Stimulated activated CD8-positive, alpha-beta memory T cell treated with anti-CD3 and anti-CD28 coated beads, Interleukin-7, amount 100 ng/mL, for 48 hours (primary cell): ENCODE data around the gene RBM39.
"Not testable (repeated sequence)": the region's sequence is repeated elsewhere in the genome, so short reads cannot be mapped to it uniquely, and the experiment has no call there.

ENCODE experiments used
- DNase-seq, 2 donors: peaks; one replicate each; pipeline ENCODE4 v3.0.0-alpha.2; 2020; ENCODE audit warnings: low read depth in 1 of 2; ENCODE audit errors: extremely low read depth in 1 of 2

The RBM39 gene

GRCh38 chr20:35710039-35710438 lies 32.0 kb downstream of the RBM39 start:
- no peak for DNase-seq

GRCh38 chr20:35709259-35709658 lies 32.8 kb downstream of the RBM39 start:
- no peak for DNase-seq

- DNase-seq = no peak
Measured at GRCh38 chr20:35708502-35708901, 33.6 kb downstream of the RBM39 start.

- DNase-seq = not testable (repeated sequence)
Measured at GRCh38 chr20:35706591-35707529, 35.2 kb downstream of the RBM39 start.

DNA sequence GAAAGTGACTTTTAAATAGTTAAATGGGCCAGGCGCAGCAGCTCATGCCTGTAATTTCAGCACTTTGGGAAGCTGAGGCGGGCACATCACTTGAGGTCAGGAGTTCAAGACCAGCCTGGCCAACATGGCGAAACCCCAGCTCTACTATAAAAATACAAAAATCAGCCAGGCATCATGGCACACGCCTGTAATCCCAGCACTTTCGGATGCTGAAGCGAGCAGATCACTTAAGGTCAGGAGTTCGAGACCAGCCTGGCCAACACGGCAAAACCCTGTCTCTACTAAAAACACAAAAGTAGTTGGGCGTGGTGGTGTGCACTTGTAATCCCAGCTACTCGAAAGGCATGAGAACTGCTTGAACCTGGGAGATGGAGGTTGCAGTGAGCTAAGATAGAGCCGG lies 36.2 kb downstream of the RBM39 start:
- DNase-seq = not testable (repeated sequence)

DNA sequence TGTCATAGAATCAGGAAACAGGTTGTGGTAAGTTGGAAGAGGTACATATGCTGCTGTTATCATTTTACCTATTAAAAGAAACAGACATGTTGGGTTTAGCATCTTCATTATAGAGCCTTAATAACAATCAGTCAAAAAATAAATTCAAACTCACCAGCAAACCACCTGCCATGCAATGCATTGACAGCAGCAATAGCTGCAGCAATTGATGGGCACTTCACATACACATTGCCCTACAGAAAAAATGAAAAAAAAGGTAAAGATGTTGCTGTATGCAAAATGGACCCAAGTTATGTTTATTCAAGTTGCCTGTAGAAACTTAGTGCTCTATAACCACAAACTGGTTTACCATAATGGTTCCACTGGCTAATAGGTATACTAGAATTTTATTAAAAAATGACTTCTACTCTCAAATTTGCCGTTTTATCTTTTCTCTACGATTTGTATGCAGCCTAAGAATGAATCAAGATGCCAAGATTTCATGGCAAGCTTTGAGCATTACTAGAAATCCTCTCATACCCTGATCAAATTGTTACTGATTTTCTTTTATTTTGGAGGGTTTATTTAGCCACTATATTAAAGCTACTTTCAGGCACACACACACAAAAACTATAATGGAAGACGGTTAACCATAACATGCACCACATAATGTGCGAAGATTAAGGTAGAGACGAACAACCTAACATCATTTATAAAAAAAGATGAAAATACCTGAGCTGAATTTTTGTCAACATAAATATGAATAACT lies 37.4 kb downstream of the RBM39 start:
- no peak for DNase-seq

DNA sequence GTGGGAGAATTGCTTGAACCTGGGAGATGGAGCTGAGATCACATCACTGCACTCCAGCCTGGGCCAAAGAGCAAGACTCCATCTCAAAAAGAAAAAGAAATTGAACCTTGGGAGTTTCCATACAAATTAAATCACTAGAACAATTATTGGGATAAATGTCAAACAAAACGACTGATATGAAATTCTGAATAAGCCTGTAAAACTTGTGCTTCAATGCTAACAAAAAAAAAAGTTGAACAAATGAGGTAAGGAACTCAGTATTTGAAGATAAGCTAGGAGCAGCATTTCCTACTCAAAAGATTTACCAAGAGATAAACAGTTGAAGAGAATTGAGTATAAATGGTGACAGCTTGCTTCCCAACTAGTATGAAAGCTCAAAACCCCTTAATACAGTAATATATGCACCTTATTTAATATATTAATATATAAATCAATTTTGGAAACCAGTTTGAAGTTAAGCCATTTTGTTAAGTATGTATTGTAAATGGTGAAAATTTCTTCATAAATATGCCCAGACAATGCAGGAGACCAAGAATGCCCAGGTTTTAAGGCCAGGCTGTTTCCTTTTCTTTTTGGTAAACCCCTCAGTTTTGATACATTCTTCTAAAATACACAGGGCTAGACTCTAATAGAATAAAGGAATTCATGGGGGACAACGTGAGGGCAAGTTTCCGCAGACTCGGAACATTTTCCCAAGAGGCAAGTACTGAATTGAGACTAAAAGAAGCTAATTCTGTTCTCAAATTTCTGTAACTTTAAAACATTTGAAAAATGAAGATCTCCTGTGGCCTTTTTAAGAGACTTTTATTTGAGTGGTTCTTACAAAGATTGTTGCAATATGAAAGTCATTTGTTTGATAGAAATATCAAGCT lies 39.0 kb downstream of the RBM39 start:
- DNase-seq = no peak

GRCh38 chr20:35702051-35702823 lies 39.8 kb downstream of the RBM39 start:
- DNase-seq = no peak

- no peak for DNase-seq
Measured at GRCh38 chr20:35700625-35701148, 41.4 kb downstream of the RBM39 start.

GRCh38 chr20:35699957-35700624 lies 42.0 kb downstream of the RBM39 start:
- DNase-seq = no peak

DNA sequence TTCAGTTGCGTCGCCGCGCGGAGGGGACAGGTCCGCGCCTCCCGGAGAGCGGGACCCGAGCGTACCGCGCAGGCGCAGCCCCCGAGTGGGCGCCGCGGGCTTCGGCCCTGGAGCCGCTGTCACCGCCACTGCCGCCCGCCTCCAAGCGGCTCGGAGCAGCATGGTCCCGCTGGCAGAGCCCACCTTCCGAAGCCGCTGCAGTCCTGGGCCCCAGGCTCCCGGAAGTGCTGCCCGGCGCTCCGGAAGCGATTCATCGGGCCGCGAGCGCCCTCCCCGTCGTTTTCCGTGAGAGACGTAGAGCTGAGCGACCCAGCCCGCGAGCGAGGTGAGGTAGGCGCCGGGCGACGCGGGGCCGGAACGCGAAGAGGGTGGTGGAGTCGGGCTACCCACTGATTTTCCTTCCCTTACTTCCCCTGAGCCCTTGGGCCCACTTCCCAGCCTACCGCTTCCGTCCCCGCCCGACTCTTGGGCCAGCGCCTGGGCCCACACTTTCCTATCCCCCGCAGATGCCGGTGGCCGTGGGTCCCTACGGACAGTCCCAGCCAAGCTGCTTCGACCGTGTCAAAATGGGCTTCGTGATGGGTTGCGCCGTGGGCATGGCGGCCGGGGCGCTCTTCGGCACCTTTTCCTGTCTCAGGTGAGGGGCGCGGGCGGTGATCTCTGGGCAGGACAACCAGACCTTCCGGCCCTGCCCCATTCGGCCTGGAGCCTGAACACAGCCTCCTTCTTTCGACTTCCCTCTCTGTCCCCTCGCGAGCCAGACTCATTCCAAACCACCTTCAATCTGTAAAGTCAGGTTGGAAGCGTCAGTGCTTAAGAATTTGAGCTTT lies 42.7 kb downstream of the RBM39 start, which contains the start of the genes NFS1 and ROMO1:
Gene NFS1 (minus strand): TSS at position 226 of the 830 bp plus-strand sequence. CDS start 64 bp downstream, at position 162.
Gene ROMO1 (plus strand): TSS at position 279 of the 830 bp plus-strand sequence. CDS start 228 bp downstream, at position 507.
- peak; percentile 74 to 79 for DNase-seq

DNA sequence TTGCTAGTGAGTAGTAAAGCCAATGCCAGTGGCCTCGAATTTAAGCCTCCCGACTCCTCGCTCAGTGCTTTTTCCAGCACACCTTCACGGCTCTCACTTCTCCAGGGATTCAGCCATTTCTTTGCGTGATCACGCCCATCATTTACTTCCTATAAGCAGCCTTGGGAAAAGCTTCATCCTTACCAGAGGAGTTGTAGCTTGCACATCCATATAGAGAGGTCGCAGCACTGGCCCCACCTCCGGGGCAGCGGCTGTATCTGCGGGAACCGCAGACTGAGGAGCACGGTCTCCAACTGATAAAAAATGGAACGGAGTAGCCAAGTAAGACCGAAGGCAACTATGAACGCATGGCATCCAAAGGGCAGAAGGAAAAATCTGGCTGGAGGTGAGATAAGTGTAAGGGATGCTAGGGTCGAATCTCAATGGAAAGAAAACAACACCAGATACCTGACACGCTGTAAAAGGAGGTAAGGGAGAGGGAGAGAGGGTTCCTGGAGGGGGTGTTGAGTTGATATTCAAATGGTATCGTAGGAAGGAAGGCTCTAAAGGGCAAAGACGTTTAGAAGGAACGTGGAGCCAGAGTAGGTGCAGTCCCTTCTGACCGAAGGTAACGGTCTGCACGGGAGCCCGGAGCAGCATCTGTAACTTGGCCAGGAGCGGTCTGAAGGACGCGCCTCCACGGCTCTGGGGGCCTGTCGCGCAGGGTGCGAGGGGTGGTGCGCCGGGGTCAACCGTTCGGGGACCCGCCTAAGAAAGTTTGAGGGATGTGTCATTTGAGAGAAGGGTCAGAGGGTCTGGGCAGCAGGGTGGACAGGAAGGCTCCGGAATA lies 43.5 kb downstream of the RBM39 start:
- no peak for DNase-seq

DNA sequence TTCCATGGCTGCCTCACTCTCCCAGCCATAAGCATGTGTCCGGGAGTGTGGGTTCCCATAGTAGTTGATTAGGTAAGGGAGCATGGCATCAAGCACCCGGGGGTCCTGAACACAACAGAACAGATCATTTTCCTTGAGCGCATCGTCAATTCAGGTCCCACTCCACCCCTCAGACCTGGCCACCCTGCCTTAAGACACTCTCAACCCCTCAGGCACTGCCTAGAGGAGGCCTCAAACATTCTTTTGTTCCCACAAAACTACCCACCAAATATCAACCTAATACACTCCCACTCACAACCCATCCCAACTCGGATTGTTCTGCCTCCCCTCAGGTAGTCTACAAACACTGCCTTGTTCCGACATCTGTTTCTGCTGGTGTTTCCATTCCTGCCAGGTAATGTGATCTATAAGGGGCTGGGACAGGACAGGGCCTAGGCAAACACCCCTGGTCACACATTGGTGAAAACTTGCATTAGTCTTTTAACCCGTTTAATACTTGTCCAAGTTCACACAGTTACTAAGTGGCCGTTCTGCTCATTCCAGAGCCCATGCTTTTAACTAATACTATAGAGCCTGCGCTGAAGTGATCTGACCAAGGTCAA lies 44.3 kb downstream of the RBM39 start:
- no peak for DNase-seq

DNA sequence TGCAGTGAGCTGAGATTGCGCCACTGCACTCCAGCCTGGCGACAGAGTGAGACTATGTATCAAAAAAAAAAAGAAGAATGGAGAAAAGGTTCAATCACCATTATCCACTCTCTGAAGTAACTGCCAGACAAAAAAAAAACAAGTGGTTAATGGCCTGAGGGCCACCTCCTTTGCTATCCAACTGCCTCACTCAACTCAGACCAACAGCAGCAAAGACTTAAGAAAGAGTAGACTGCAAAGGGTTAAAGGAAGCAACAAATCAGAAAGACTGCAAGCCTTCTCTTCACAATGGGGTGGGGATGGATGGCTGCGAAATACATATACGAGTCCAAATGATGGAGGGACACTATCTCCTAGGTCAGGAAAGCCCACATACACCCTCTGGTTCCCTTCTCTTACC lies 46.1 kb downstream of the RBM39 start:
- no peak for DNase-seq

- no peak for DNase-seq
Measured at GRCh38 chr20:35695245-35695749, 46.8 kb downstream of the RBM39 start.

DNA sequence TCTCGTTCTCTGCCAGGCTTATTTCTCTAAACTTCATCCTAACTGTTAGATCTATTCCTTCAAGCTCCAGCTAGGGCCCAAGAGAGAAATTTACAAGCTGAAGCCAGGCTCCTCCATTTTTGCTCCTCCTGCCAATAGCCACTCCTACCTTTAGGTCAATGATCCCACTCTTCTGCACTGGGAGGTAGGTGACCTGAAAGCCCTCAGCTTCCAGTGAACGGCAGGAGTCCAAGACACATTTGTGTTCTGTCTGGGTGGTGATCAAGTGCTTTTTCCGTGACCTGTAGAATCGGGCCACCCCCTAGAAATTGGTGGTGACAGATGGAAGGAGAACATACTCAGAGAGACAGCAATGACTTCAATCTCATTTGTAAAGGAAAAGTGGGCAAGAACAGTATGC lies 51.8 kb downstream of the RBM39 start:
- DNase-seq = no peak

DNA sequence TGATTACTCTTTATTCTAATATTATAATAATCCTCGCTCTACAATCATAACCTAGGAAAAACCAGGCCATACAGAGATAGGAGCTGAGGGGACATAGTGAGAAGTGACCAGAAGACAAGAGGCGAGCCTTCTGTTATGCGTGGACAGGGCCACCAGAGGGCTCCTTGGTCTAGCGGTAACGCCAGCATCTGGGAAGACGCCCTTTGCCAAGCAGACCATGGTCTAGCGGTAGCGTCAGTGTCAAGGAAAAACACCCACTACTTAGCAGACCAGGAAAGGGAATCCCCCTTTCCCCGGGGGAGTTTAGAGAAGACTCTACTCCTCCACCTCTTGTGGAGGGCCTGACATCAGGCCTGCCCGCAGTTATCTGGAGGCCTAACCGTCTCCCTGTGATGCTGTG lies 55.2 kb downstream of the RBM39 start:
- not testable (repeated sequence) for DNase-seq
